HFFc6 (cell line): ENCODE measurements around the gene ODR4. TPM values are rescaled to one million over a fixed set of nuclear protein-coding genes. Genes with fewer than 3 reads are reported as not detected.
"Not testable (repeated sequence)": the region's sequence is repeated elsewhere in the genome, so short reads cannot be mapped to it uniquely, and the experiment has no call there.

Experiments used
- DNase-seq: peaks from one replicate; pipeline ENCODE4 v3.0.0-alpha.2; 2018
- H3K27ac Mint-ChIP-seq: 2 replicates; pipeline ENCODE4 v1.8.0; 2020; ENCODE audit warnings: mild to moderate bottlenecking, mixed read lengths
- H3K27me3 Mint-ChIP-seq: 2 replicates; pipeline ENCODE4 v1.8.0; 2021; ENCODE audit warnings: mild to moderate bottlenecking, moderate library complexity, mixed read lengths; ENCODE audit not compliant: insufficient read depth
- H3K36me3 Mint-ChIP-seq: 2 replicates; pipeline ENCODE4 v1.8.0; 2021; ENCODE audit warnings: low read depth, mixed read lengths
- H3K4me1 Mint-ChIP-seq: 2 replicates; pipeline ENCODE4 v1.8.0; 2020; ENCODE audit warnings: low read depth, mixed read lengths
- H3K4me3 Mint-ChIP-seq: 2 replicates; pipeline ENCODE4 v1.8.0; 2020; ENCODE audit warnings: mild to moderate bottlenecking, moderate library complexity, mixed read lengths
- H3K9me3 Mint-ChIP-seq: 2 replicates; pipeline ENCODE4 v1.8.0; 2020; ENCODE audit warnings: mild to moderate bottlenecking, mixed read lengths
- CTCF ChIP-seq: fragments of 200-600 bp; sonication (generic); IDR thresholded peaks from 2 replicates; pipeline ENCODE4 v1.5.0; 2021; ENCODE audit warnings: antibody characterized with exemption, mild to moderate bottlenecking
- total RNA-seq, 6 experiments: library from RNA; stranded (reverse); fragmentation: NEBNext Ultra II Directional; extraction: Animal tissue kit (Norgen Biotek cat#: 25700); gene quantifications; 2 replicates in 1 of 6; 3 replicates in 5 of 6; pipeline ENCODE4 v1.2.3, GENCODE V29; 2021

ODR4 gene
- total RNA-seq, 6 experiments from 2014 or later, result 10.1 to 15.9 (median 13.1) TPM

DNA sequence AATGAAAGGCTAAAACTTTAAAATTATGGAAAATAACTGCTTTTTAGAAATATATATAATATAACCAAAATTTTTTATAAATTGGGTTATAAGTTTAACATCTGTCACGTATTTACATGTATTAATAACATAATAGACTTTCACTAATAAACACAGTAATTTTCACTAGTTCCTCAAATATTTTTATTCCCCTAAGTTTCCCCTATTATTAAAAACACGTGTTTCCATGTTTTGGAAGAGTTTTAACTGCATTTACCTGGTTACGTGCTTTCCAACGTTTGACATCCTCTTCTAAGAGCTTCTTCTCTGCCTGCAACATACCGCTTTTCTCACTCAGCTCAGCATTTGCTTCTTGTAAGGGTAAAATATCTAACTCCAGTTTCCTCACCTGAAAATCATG lies 34.9 kb upstream of the ODR4 start:
- TF ChIP-seq CTCF, result no peak
- Mint-ChIP-seq H3K27me3 (0 out of 2 replicates have a peak, but pooled peaks cover 2% of the 10 kb centered on the region), H3K27ac (no peak overlapping the region), H3K9me3 (no peaks in the 10 kb centered on the region), H3K4me3 (no peak overlapping the region), H3K36me3 (peaks cover 29% of the 10 kb centered on the region), H3K4me1 (no peaks in the 10 kb centered on the region)
- no peak for DNase-seq

GRCh38 chr1:186347837-186348691 lies 27.6 kb upstream of the ODR4 start:
- H3K4me3 Mint-ChIP-seq, H3K27ac Mint-ChIP-seq, DNase-seq, H3K9me3 Mint-ChIP-seq, H3K27me3 Mint-ChIP-seq, H3K4me1 Mint-ChIP-seq: not testable (repeated sequence)
- peaks cover 48% of the 10 kb centered on the region for H3K36me3 Mint-ChIP-seq

DNA sequence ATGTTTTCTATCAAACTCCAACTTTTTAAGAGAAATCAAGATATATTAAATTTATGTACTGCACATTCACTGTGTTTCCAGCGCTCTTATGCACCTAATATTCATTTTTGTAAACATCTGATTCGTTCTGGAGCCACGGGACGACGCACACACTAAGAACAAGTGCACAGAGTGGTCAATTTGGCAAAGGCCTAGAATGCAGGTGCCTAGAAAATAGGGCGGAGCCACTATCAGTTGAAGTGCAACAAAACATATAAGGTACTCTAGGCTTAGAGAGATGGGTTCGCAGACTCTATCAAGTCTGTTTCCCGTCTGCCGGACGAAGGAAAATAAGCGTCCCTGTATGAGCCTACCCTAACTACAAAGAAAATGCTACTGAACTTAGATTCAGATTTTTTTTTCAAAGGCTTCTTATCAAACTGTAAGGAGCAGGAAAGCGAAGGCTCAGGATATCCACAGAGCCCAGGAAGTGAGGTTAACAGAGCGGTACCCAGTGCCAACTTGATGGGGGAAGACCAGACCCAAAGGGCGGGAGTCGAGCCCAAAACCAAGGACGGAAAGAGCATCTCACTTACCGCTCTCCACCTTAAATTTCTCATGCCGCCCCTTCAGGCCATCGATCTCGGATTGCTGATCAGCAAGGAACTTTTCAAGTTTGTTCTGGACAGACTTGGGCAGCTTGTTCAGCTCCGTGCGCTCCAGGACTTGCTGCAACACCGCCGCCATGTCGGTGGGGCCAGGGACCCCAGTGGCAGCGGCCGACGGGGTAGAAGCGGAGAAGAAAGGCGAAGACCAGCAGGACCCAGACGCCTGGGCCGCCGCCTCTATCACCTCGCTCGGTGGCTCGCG lies 1.1 kb upstream of the ODR4 start:
- Mint-ChIP-seq H3K27me3 (peaks cover 2% of the 10 kb centered on the region), H3K27ac (peak overlapping the region; percentile 99), H3K9me3 (no peaks in the 10 kb centered on the region), H3K4me1 (peaks cover 34% of the 10 kb centered on the region), H3K4me3 (peak overlapping the region; percentile 99), H3K36me3 (peaks cover 32% of the 10 kb centered on the region)
- no peak for TF ChIP-seq CTCF
- no peak for DNase-seq

DNA sequence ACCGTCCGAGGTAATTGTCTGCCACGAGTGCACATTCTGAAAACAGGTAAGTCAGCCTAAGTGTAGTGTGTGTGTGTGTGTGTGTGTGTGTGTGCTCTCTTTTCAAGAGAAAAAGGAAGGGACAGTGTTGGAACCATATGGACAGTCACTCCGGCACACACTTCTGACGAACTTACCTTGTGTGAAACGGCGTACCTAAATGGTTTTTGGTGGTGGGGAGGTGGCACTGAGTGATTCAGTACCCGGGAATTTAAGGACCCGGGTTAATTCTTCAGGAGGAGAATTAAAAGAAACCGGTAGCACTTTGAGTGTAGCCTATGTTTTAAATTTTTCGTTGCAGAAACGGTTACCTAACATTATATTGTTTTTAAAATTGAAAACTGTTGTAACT lies 286 bp downstream of the ODR4 start:
- Mint-ChIP-seq H3K27ac (peak overlapping the region; percentile 99), H3K9me3 (no peaks in the 10 kb centered on the region), H3K27me3 (peaks cover 2% of the 10 kb centered on the region), H3K4me3 (peak overlapping the region; percentile 99), H3K36me3 (peaks cover 37% of the 10 kb centered on the region), H3K4me1 (peaks cover 35% of the 10 kb centered on the region)
- DNase-seq, result no peak
- no peak for TF ChIP-seq CTCF

DNA sequence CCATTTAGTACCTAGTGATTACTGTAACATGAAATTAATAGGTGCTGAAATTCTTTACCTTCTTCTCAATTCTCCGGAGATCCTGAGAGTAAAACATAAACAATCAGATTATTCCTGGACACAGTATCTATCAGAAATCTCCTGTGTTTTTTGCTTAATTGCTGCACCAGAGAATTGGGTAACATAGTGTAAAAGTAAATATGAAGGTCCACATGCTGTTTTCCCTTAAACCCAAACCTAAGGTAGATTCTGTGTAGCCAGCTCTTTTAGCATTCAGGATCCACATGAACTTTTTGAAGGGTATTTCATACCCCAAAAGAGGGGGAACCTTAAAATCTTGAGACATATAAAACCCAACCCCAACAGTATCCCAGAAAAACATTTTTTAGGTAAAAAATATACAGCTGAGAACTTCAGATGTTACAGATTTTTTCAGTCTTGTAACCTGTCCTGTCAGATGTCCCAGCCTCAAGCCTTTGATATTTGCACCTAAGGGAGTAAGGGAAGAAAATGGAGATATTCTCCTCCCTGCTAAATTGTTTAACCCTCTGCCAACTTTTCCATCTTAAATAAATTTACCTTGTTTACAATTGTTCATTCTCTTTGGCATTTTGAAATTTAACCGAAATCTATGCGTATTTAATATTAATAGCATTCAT lies 11.2 kb downstream of the ODR4 start:
- DNase-seq, result no peak
- Mint-ChIP-seq H3K4me1 (peaks cover 4% of the 10 kb centered on the region; the same call in 1 of the 2 replicates), H3K36me3 (peaks cover 22% of the 10 kb centered on the region), H3K4me3 (no peak overlapping the region), H3K27ac (no peak overlapping the region), H3K9me3 (no peaks in the 10 kb centered on the region), H3K27me3 (no peaks in the 10 kb centered on the region)
- no peak for TF ChIP-seq CTCF
